ENCODE data around the gene CTNNA3.

DNA sequence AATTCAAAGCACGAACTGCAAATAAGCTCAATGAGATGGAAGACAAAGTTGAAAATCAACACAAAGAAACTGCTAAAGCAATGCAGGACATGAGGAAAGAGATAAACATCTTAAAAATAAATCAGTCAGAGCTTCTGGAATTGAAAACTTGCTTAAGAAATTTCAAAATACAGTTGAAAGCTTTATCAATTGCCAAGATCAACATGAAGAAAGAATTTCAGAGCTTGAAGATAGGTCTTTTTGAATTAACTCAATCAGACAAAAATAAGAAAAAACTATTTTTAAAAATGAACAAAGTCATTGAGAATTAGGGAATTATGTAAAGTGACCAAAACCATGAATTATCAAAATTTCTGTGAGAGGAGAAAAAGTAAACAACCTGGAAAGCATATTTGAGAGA lies 218.1 kb downstream of the CTNNA3 start:
- TF ChIP-seq, protein P1, sequence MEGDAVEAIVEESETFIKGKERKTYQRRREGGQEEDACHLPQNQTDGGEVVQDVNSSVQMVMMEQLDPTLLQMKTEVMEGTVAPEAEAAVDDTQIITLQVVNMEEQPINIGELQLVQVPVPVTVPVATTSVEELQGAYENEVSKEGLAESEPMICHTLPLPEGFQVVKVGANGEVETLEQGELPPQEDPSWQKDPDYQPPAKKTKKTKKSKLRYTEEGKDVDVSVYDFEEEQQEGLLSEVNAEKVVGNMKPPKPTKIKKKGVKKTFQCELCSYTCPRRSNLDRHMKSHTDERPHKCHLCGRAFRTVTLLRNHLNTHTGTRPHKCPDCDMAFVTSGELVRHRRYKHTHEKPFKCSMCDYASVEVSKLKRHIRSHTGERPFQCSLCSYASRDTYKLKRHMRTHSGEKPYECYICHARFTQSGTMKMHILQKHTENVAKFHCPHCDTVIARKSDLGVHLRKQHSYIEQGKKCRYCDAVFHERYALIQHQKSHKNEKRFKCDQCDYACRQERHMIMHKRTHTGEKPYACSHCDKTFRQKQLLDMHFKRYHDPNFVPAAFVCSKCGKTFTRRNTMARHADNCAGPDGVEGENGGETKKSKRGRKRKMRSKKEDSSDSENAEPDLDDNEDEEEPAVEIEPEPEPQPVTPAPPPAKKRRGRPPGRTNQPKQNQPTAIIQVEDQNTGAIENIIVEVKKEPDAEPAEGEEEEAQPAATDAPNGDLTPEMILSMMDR (IDR thresholded peaks at IDR 0.05): no peak
- TF ChIP-seq POLR2A (IDR thresholded peaks at IDR 0.05): no peak

All from upper lobe of left lung (tissue), 4 donors.